GM23248 (cell line): ENCODE results near the gene R3HDM2. TPM values are rescaled to one million over a fixed set of nuclear protein-coding genes. Genes with fewer than 3 reads are reported as not detected.

Source experiments
- DNase-seq: peaks from one replicate; pipeline ENCODE4 v3.0.0-alpha.2; 2015
- H2AFZ ChIP-seq: fragments of 200-600 bp; sonication (generic); 2 replicates; pipeline ENCODE4 v1.6.1; 2016; ENCODE audit warnings: antibody characterized with exemption
- H3F3A ChIP-seq: fragments of 200-600 bp; sonication (generic); 2 replicates; pipeline ENCODE4 v1.6.1; 2016; ENCODE audit warnings: mild to moderate bottlenecking, antibody characterized with exemption, mixed run types; ENCODE audit not compliant: insufficient read depth
- H3K27ac ChIP-seq: fragments of 200-600 bp; sonication (generic); 2 replicates; pipeline ENCODE4 v1.5.1; 2016; ENCODE audit warnings: mild to moderate bottlenecking
- H3K27me3 ChIP-seq: fragments of 200-600 bp; sonication (generic); replicated peaks from 2 replicates; pipeline ENCODE4 v1.6.1; 2016; ENCODE audit warnings: mild to moderate bottlenecking; ENCODE audit not compliant: insufficient read depth
- H3K36me3 ChIP-seq: fragments of 200-600 bp; sonication (generic); 2 replicates; pipeline ENCODE4 v1.6.1; 2016; ENCODE audit warnings: low read depth, mild to moderate bottlenecking
- H3K4me1 ChIP-seq: fragments of 200-600 bp; sonication (generic); 2 replicates; pipeline ENCODE4 v1.6.1; 2016; ENCODE audit warnings: mild to moderate bottlenecking; ENCODE audit not compliant: insufficient read depth
- H3K4me2 ChIP-seq: fragments of 200-600 bp; sonication (generic); one replicate; pipeline ENCODE4 v1.6.1; 2016; ENCODE audit warnings: mild to moderate bottlenecking; ENCODE audit not compliant: unreplicated experiment
- H3K4me3 ChIP-seq: fragments of 200-600 bp; sonication (generic); 2 replicates; pipeline ENCODE4 v1.5.1; 2016; ENCODE audit warnings: mild to moderate bottlenecking
- H3K79me2 ChIP-seq: fragments of 200-600 bp; sonication (generic); 2 replicates; pipeline ENCODE4 v1.6.1; 2016; ENCODE audit warnings: mild to moderate bottlenecking; ENCODE audit not compliant: insufficient read depth
- H3K9ac ChIP-seq: fragments of 200-600 bp; sonication (generic); 2 replicates; pipeline ENCODE4 v1.6.1; 2016; ENCODE audit warnings: mild to moderate bottlenecking
- H3K9me2 ChIP-seq: fragments of 200-600 bp; sonication (generic); 2 replicates; pipeline ENCODE4 v1.6.1; 2016; ENCODE audit warnings: mixed run types, mild to moderate bottlenecking, moderate library complexity; ENCODE audit not compliant: insufficient read depth
- H3K9me3 ChIP-seq: fragments of 200-600 bp; sonication (generic); one replicate; pipeline ENCODE4 v1.6.1; 2017; ENCODE audit warnings: low read depth
- H4K20me1 ChIP-seq: fragments of 200-600 bp; sonication (generic); 2 replicates; pipeline ENCODE4 v1.6.0; 2016; ENCODE audit not compliant: insufficient read depth
- EZH2 ChIP-seq: fragments of 200-600 bp; sonication (generic); IDR thresholded peaks from 2 replicates; pipeline ENCODE4 v1.6.1; 2018; ENCODE audit warnings: antibody characterized with exemption, mild to moderate bottlenecking; ENCODE audit not compliant: insufficient read depth, poor library complexity, severe bottlenecking
- EZH2phosphoT487 ChIP-seq: fragments of 200-600 bp; sonication (generic); IDR thresholded peaks from 2 replicates; pipeline ENCODE4 v1.6.1; 2018; ENCODE audit warnings: antibody characterized with exemption, moderate library complexity, mild to moderate bottlenecking, low read depth; ENCODE audit not compliant: insufficient read depth
- WGBS, 2 experiments: methylation state at CpG; one replicate each; pipeline ENCODE4 v1.1.6; 2015 to 2017; ENCODE audit warnings: low lambda C conversion rate in 2 of 2, low coverage in 1 of 2; ENCODE audit errors: missing lambda C conversion rate in 2 of 2; 5-methylcytosine and 5-hydroxymethylcytosine counted together
- in situ Hi-C: fragments of 300-500 bp; cut with MboI; formaldehyde crosslinking; loops from 2 replicates; pipeline ENCODE4 v1.15.0; 2020
- polyA plus RNA-seq: library from polyadenylated mRNA; unstranded; fragments of >200 nt; fragmentation: Nextera tagmentation; extraction: Ambion mirVana; gene quantifications from 2 replicates; pipeline ENCODE4 v1.2.1, GENCODE V29; 2016
- total RNA-seq: library from RNA; depleted of rRNA; stranded (reverse); fragments of >200 nt; shearing (Covaris generic); gene quantifications from 2 replicates; pipeline ENCODE4 v1.2.3, GENCODE V29; 2014

The R3HDM2 gene
- total and polyA plus RNA-seq, 2 experiments from 2014 or later = 16.9 to 17.0 TPM

DNA sequence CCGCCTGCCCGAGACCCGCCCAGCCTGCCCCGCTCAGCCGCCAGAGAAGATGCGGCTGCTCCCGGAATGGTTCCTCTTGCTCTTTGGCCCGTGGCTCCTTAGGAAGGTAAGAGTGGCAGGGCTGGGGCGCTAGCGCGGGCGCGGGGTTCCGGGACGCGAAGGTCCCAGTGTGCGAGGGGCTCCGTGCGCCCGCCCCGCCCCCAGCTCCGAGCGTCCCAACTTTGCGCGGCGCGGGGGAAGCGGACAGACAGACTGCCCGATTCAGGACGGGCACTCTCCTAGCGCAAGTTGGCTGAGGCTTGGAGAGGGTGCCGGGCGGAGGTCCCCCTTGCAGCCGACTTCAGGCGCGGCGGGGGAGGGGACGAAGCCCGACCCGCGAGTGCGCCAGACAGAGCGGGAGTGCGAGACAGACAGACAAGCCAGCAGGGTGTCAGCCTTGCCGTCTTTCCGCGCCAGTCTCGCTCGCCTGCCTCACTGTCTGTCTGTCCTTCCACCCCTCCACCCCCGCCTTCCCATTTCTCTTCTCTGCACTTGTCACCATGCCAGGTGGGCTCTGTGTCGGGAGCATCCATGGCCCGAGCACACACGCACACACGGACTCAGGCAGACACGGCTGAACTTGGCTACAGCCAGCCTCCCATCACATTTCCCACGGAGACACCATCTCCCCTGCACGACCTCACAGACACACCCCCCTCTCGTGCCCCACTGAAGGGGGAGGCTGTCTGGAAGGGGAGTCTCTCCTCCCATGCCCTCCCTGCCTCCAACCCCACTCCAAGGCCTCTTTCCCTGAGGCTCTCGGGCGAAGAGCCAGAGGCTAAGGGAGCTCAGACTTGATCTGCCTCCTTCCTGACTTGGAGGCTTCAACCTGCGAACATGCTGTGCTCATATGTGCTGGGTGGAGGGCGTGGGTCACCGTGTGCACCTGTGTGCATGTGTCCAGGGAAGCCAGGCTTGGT is 213.6 kb downstream of the R3HDM2 start:
- 6 to 9% methylated on average over 39 to 58 of the region's 63 CpGs for WGBS, 2 experiments
- Histone ChIP-seq H3K4me3 (peak overlapping the region; percentile 65), H3K4me1 (peaks cover 5% of the 10 kb centered on the region; the same call in 1 of the 2 replicates), H3K9me3 (no peaks in the 10 kb centered on the region), H3K79me2 (no peaks in the 10 kb centered on the region), H4K20me1 (no peaks in the 10 kb centered on the region), H3K27ac (no peak overlapping the region), H3K9me2 (no peaks in the 10 kb centered on the region), H3K36me3 (peaks cover 5% of the 10 kb centered on the region; the same call in 1 of the 2 replicates), H3F3A (peaks cover 40% of the 10 kb centered on the region), H2AFZ (peak overlapping the region; percentile 37), H3K4me2 (peak overlapping the region; percentile 86), H3K9ac (peak overlapping the region; percentile 43; the same call in 1 of the 2 replicates), H3K27me3 (peaks cover 17% of the 10 kb centered on the region)
- in situ Hi-C loops = no loop called here
- peak; percentile 63 for DNase-seq
- TF ChIP-seq EZH2 (no peak), EZH2phosphoT487 (no peak)

DNA sequence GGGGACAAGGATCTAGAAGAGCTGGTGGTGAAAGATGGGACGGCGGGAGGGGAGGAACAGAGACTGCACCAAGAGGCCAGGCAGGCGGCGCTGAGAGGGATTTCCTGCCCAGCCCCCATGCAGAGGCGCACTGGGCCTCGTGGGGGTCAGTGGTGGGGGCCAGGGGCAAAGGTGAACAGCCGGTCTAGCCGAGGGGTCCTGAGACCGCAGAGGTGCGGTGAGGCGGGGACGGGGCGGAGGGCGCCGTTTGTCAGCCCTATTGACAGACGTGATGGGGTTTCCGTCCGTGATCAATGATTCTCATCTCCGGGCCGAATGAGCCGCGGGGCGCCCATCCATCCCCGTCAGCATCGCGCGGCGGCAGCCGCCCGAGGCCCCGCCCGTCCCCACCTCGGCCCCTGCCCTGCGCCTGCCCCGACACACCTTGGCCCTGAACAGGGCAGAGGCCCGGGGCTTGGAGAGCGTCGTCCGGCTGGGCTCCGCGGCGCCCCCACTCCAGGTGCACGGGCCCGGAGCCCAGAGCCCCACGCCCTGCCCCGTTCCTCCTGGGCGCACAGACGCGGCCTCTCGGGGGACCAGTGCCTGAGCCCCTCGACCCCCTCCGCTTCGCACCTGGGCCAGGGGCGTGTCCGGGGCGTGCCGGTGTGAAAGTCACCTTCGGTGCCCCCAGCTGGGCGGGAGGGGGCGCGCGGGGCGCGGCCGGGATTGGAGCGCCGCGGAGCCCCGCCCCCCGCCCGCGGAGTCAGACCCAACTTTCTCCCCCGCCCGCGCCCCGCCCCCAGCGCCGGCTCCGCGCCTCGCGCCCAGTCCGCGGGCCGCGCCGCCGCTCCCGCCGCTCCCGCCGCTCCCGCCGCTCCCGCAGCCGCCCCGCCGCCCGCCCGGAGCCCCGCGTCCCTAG is 214.6 kb downstream of the R3HDM2 start, which contains the start of gene NXPH4:
NXPH4 (plus strand) TSS at position 781 of the 898 bp plus-strand sequence. CDS start 176 bp downstream, outside the sequence.
- Histone ChIP-seq H3K4me3 (peak within 1 kb of the TSS; percentile 65), H3K27me3 (peaks cover 8% of the 10 kb centered on the region), H3K27ac (no peak within 1 kb of the TSS), H4K20me1 (no peaks in the 10 kb centered on the region), H3K9ac (peak within 1 kb of the TSS; percentile 43; the same call in 1 of the 2 replicates), H3K36me3 (peaks cover 5% of the 10 kb centered on the region; the same call in 1 of the 2 replicates), H3K4me2 (peak within 1 kb of the TSS; percentile 86), H3K79me2 (no peaks in the 10 kb centered on the region), H3F3A (peaks cover 49% of the 10 kb centered on the region), H3K9me3 (no peaks in the 10 kb centered on the region), H2AFZ (peak within 1 kb of the TSS; percentile 37), H3K4me1 (peaks cover 5% of the 10 kb centered on the region; the same call in 1 of the 2 replicates), H3K9me2 (no peaks in the 10 kb centered on the region)
- in situ Hi-C loops = no loop called here
- peak; percentile 54 for DNase-seq
- 3 to 4% methylated on average over 19 to 38 of the region's 102 CpGs for WGBS, 2 experiments
- TF ChIP-seq EZH2 = no peak
- TF ChIP-seq EZH2phosphoT487 = no peak

DNA sequence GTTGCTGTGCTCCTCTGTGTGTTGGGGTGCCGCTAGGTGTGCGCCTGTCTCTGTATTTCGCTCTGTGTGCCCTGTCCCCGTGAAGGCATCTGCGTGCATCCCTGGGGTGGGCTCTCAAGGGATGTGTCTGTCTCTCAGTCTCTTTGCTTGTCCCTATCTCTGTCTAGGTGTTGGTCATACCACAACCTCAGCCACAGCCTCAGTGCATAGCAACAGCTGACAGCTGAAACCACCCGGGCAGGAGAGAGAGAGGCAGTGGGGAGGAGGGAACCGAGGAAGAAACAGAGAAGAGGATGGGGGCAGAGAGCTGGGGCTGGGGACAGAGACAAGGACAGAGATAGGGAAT is 215.2 kb downstream of the R3HDM2 start:
- peaks cover 54% of the 10 kb centered on the region for H3F3A ChIP-seq

DNA sequence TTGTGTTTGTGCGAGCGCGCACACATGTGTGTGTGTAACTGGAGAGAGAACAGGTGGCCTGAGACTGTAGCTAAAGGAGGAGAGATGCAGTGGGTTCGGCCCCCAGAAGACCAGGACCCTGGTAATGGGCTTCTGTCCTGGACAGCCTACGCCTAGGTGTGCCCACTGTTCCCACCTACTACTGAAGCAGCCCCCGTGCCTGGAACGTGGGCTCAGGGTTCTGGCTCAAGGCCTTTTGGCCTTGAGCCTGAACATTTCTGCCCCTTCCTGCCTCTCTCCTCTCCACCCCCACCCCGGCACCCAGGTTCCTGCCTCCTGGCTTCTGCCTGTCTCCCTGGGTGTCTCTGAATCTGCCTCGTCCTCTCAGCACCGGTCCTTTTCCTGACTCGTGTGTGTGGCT is 215.8 kb downstream of the R3HDM2 start:
- TF ChIP-seq EZH2phosphoT487 (no peak), EZH2 (no peak)
- no peak overlapping the region for H3K4me3 ChIP-seq
- H3K27ac ChIP-seq = no peak overlapping the region
- H2AFZ ChIP-seq = no peak overlapping the region
- no peaks in the 10 kb centered on the region for H4K20me1 ChIP-seq
- H3F3A ChIP-seq = peaks cover 56% of the 10 kb centered on the region
- peaks cover 5% of the 10 kb centered on the region; the same call in 1 of the 2 replicates for H3K4me1 ChIP-seq
- H3K4me2 ChIP-seq = no peak overlapping the region
- H3K9me2 ChIP-seq = no peaks in the 10 kb centered on the region
- no peak for DNase-seq
- H3K79me2 ChIP-seq = no peaks in the 10 kb centered on the region
- H3K36me3 ChIP-seq = peaks cover 5% of the 10 kb centered on the region; the same call in 1 of the 2 replicates
- WGBS, 2 experiments = 37 to 38% methylated on average over 11 of the region's 11 CpGs
- no peak overlapping the region for H3K9ac ChIP-seq
- no peaks in the 10 kb centered on the region for H3K9me3 ChIP-seq
- H3K27me3 ChIP-seq = no peaks in the 10 kb centered on the region
- in situ Hi-C loops = no loop called here

More for the DNA sequence above, 215.2 kb downstream of the R3HDM2 start:
- in situ Hi-C loops = no loop called here
- peak; percentile 71 for DNase-seq
- Histone ChIP-seq H3K36me3 (peaks cover 5% of the 10 kb centered on the region; the same call in 1 of the 2 replicates), H3K4me1 (peaks cover 5% of the 10 kb centered on the region; the same call in 1 of the 2 replicates), H3K9me3 (no peaks in the 10 kb centered on the region), H2AFZ (no peak overlapping the region), H3K79me2 (no peaks in the 10 kb centered on the region), H3K27me3 (peaks cover 2% of the 10 kb centered on the region; the same call in 1 of the 2 replicates), H3K4me2 (peak overlapping the region; percentile 86), H3K27ac (no peak overlapping the region), H3K9ac (no peak overlapping the region), H3K4me3 (peak overlapping the region; percentile 63; the same call in 1 of the 2 replicates), H4K20me1 (no peaks in the 10 kb centered on the region), H3K9me2 (no peaks in the 10 kb centered on the region)
- WGBS, 2 experiments = 6% methylated on average over 7 of the region's 7 CpGs
- TF ChIP-seq EZH2 (no peak), EZH2phosphoT487 (no peak)
